SK-N-SH (cell line): ENCODE measurements around the gene DCP1B. TPM values are rescaled to one million over a fixed set of nuclear protein-coding genes. Genes with fewer than 3 reads are reported as not detected.
A peak's percentile ranks its signal among the peaks of the same experiment; 100 is the strongest.

ENCODE experiments used
- CTCF ChIA-PET: fragments of 300-600, 350-600 bp; formaldehyde crosslinking; extraction: SDS; loops from one replicate; lab custom pipeline; 2021; lab: Yijun Ruan, JAX
- POLR2A ChIA-PET: fragments of 350-600 bp; sonication (Branson Sonifier 250); formaldehyde crosslinking; extraction: SDS; loops from one replicate; lab custom pipeline; 2020; ENCODE audit warnings: antibody characterized with exemption, inconsistent platforms; lab: Yijun Ruan, JAX
- DNase-seq: peaks from one replicate; pipeline ENCODE4 v3.0.0; 2012
- H2AFZ ChIP-seq: fragments of 200-600 bp; sonication (generic); 2 replicates; pipeline ENCODE4 v1.8.1; 2016; ENCODE audit warnings: antibody characterized with exemption, mild to moderate bottlenecking, low read depth
- H3F3A ChIP-seq: fragments of 200-600 bp; sonication (generic); replicated peaks from 2 replicates; pipeline ENCODE3; 2016; ENCODE audit warnings: antibody characterized with exemption, mild to moderate bottlenecking; ENCODE audit not compliant: insufficient read depth
- H3K27ac ChIP-seq, 2 experiments: fragments of 200-500 bp in 1 of 2; fragments of 200-600 bp in 1 of 2; sonication (Bioruptor generic) in 1 of 2; sonication (generic), shearing (Covaris generic) in 1 of 2; 2 replicates each; pipeline versions ENCODE4 v1.5.1 to v1.6.1; 2014 to 2016; ENCODE audit warnings: low read depth in 2 of 2, inconsistent platforms in 1 of 2, low read length in 1 of 2, mild to moderate bottlenecking in 1 of 2, mixed read lengths in 1 of 2
- H3K27me3 ChIP-seq: fragments of 200-600 bp; sonication (generic), shearing (Covaris generic); 2 replicates; pipeline ENCODE4 v1.6.1; 2016; ENCODE audit warnings: mixed run types; ENCODE audit not compliant: insufficient read depth
- H3K36me3 ChIP-seq, 2 experiments: fragments of 200-500 bp in 1 of 2; fragments of 200-600 bp in 1 of 2; sonication (Bioruptor generic) in 1 of 2; sonication (generic) in 1 of 2; replicated peaks in 1 of 2; 2 replicates each; pipeline versions ENCODE3 to v1.5.1; 2014 to 2016; ENCODE audit warnings: low read length in 1 of 2, mild to moderate bottlenecking in 1 of 2; ENCODE audit not compliant: insufficient read depth in 2 of 2, control insufficient read depth in 1 of 2
- H3K4me1 ChIP-seq, 2 experiments: fragments of 200-500 bp in 1 of 2; fragments of 200-600 bp in 1 of 2; sonication (Bioruptor generic) in 1 of 2; sonication (generic), shearing (Covaris generic) in 1 of 2; 2 replicates each; pipeline versions ENCODE4 v1.5.1 to v1.6.1; 2014 to 2016; ENCODE audit warnings: low read depth in 1 of 2, low read length in 1 of 2, mixed run types in 1 of 2; ENCODE audit not compliant: insufficient read depth in 2 of 2, control insufficient read depth in 1 of 2
- H3K4me2 ChIP-seq: fragments of 200-600 bp; sonication (generic), shearing (Covaris generic); 2 replicates; pipeline ENCODE4 v1.6.1; 2017; ENCODE audit warnings: mixed run types
- H3K4me3 ChIP-seq, 2 experiments: fragments of 200-500 bp in 1 of 2; fragments of 200-600 bp in 1 of 2; sonication (Bioruptor generic) in 1 of 2; sonication (generic), shearing (Covaris generic) in 1 of 2; 2 replicates each; pipeline versions ENCODE4 v1.5.1 to v1.8.1; 2014 to 2016; ENCODE audit warnings: low read depth in 2 of 2, inconsistent platforms in 1 of 2, low read length in 1 of 2, mild to moderate bottlenecking in 1 of 2, mixed read lengths in 1 of 2, moderate library complexity in 1 of 2
- H3K79me2 ChIP-seq: fragments of 200-600 bp; sonication (generic); 2 replicates; pipeline ENCODE4 v1.8.1; 2017; ENCODE audit warnings: mild to moderate bottlenecking; ENCODE audit not compliant: insufficient read depth
- H3K9ac ChIP-seq: fragments of 200-600 bp; sonication (generic); 2 replicates; pipeline ENCODE4 v1.6.1; 2017; ENCODE audit warnings: mixed run types
- H3K9me2 ChIP-seq: fragments of 200-600 bp; sonication (generic); 2 replicates; pipeline ENCODE4 v1.6.1; 2017; ENCODE audit warnings: mixed run types
- H3K9me3 ChIP-seq: fragments of 200-600 bp; sonication (generic); 2 replicates; pipeline ENCODE4 v1.6.1; 2017; ENCODE audit warnings: mixed run types, mild to moderate bottlenecking, moderate library complexity
- H4K20me1 ChIP-seq: fragments of 200-600 bp; sonication (generic); 2 replicates; pipeline ENCODE4 v1.6.1; 2017; ENCODE audit warnings: mild to moderate bottlenecking, mixed run types; ENCODE audit not compliant: insufficient read depth
- CHD2 ChIP-seq: fragments of 150-350 bp; IDR thresholded peaks from 2 replicates; pipeline ENCODE4 v1.6.1; 2018; ENCODE audit warnings: low read length; ENCODE audit not compliant: partially characterized antibody
- EZH2phosphoT487 ChIP-seq: fragments of 200-600 bp; sonication (generic); IDR thresholded peaks from 2 replicates; pipeline ENCODE4 v1.6.1; 2017; ENCODE audit warnings: low read depth, mixed run types, mild to moderate bottlenecking, antibody characterized with exemption, moderate library complexity, borderline replicate concordance
- FOXM1 ChIP-seq: IDR thresholded peaks from 2 replicates; pipeline ENCODE4 v1.4.0; 2012; ENCODE audit warnings: low read depth, mild to moderate bottlenecking
- GABPA ChIP-seq: IDR thresholded peaks from 2 replicates; pipeline ENCODE4 v1.4.0; 2012; ENCODE audit warnings: low read depth, mild to moderate bottlenecking
- GATA2 ChIP-seq: sonication (generic); formaldehyde crosslinking; IDR thresholded peaks from 2 replicates; pipeline ENCODE4 v1.5.0; 2020; ENCODE audit warnings: mild to moderate bottlenecking, missing genetic modification reagents
- POLR2AphosphoS5 ChIP-seq: IDR thresholded peaks from 2 replicates; pipeline ENCODE4 v1.6.1; 2012; ENCODE audit warnings: low read depth, low read length
- RAD21 ChIP-seq: IDR thresholded peaks from 2 replicates; pipeline ENCODE4 v1.6.1; 2012; ENCODE audit warnings: mild to moderate bottlenecking, low read length
- SMC3 ChIP-seq: IDR thresholded peaks from 2 replicates; pipeline ENCODE4 v1.6.1; 2012; ENCODE audit warnings: low read depth, low read length, improper control_type of control experiment
- ZBTB33 ChIP-seq: IDR thresholded peaks from 2 replicates; pipeline ENCODE4 v1.4.0; 2012; ENCODE audit warnings: low read depth, borderline replicate concordance
- WGBS: methylation state at CpG from one replicate; pipeline ENCODE4 v1.1.6; 2017; ENCODE audit warnings: low lambda C conversion rate; 5-methylcytosine and 5-hydroxymethylcytosine counted together
- polyA plus RNA-seq, 3 experiments: library from polyadenylated mRNA; depleted of rRNA; stranded (reverse); fragments of >200 nt; gene quantifications; 2 replicates each; pipeline ENCODE4 v1.2.3, GENCODE V29; 2012

The DCP1B gene
- polyA plus RNA-seq, 1 of the 3 experiments (the other 2 are of a cell fraction) = 18.8 TPM

GRCh38 chr12:2027351-2027750, 23.1 kb upstream of the DCP1B start:
- Histone ChIP-seq H3K4me3 (no peak overlapping the region), H3K79me2 (no peaks in the 10 kb centered on the region), H3K36me3 (no peaks in the 10 kb centered on the region), H3K9me2 (no peaks in the 10 kb centered on the region), H3F3A (no peaks in the 10 kb centered on the region), H2AFZ (no peak overlapping the region), H3K27me3 (peaks cover 15% of the 10 kb centered on the region), H3K9ac (no peak overlapping the region), H3K4me1 (peaks cover 0 to 7% of the 10 kb centered on the region in 2 experiments; a peak in 2 of 4 replicates), H3K4me2 (peak overlapping the region; percentile 31), H4K20me1 (no peaks in the 10 kb centered on the region), H3K27ac (no peak overlapping the region), H3K9me3 (no peaks in the 10 kb centered on the region)
- DNase-seq = no peak
- ChIA-PET POLR2A (interaction anchor here (1.0 kb wide), 1 partner anchor 46 kb away, joined by 3 read pairs; no protein-coding TSS in a partner anchor), CTCF (interaction anchor here (0.7 to 6.0 kb wide), 6 partner anchors 9 to 555 kb away, joined by 3 to 48 read pairs (median 4); no protein-coding TSS in a partner anchor)
- no peak for TF ChIP-seq RAD21
- 36% methylated on average over 4 of the region's 4 CpGs for WGBS

- H3K9me2 ChIP-seq = no peaks in the 10 kb centered on the region
- H3K4me1 ChIP-seq = peaks cover 0 to 7% of the 10 kb centered on the region in 2 experiments; a peak in 2 of 4 replicates
- H3K4me2 ChIP-seq = no peak overlapping the region
- no peaks in the 10 kb centered on the region for H3F3A ChIP-seq
- no peaks in the 10 kb centered on the region for H3K9me3 ChIP-seq
- no peaks in the 10 kb centered on the region for H3K79me2 ChIP-seq
- 47% methylated on average over 3 of the region's 3 CpGs for WGBS
- CTCF ChIA-PET = interaction anchor here (6.0 kb wide), 1 partner anchor 14 kb away, joined by 48 read pairs; no protein-coding TSS in a partner anchor
- TF ChIP-seq FOXM1 (no peak), EZH2phosphoT487 (no peak), ZBTB33 (no peak), CHD2 (no peak), GATA2 (no peak), SMC3 (no peak), POLR2AphosphoS5 (no peak)
- H3K27me3 ChIP-seq = peaks cover 15% of the 10 kb centered on the region
- no peaks in the 10 kb centered on the region for H3K36me3 ChIP-seq
- H3K9ac ChIP-seq = no peak overlapping the region
- no peak overlapping the region for H3K27ac ChIP-seq
- H3K4me3 ChIP-seq = no peak overlapping the region
- POLR2A ChIA-PET = no interaction called here
- no peak for DNase-seq
- H2AFZ ChIP-seq = no peak overlapping the region
- H4K20me1 ChIP-seq = no peaks in the 10 kb centered on the region
These were observed 19.1 kb upstream of the DCP1B start for GRCh38 chr12:2023365-2023764.

GRCh38 chr12:2020511-2020910, 16.3 kb upstream of the DCP1B start:
- no peak overlapping the region for H3K9ac ChIP-seq
- POLR2A ChIA-PET = no interaction called here
- no peak overlapping the region for H3K4me3 ChIP-seq
- no peaks in the 10 kb centered on the region for H3K9me2 ChIP-seq
- peaks cover 0 to 16% of the 10 kb centered on the region in 2 experiments; a peak in 2 of 4 replicates for H3K4me1 ChIP-seq
- H2AFZ ChIP-seq = no peak overlapping the region
- no peaks in the 10 kb centered on the region for H3K36me3 ChIP-seq
- H3F3A ChIP-seq = no peaks in the 10 kb centered on the region
- H3K4me2 ChIP-seq = no peak overlapping the region
- WGBS = 78% methylated on average over 3 of the region's 3 CpGs
- no peak overlapping the region for H3K27ac ChIP-seq
- no peaks in the 10 kb centered on the region for H3K79me2 ChIP-seq
- H4K20me1 ChIP-seq = no peaks in the 10 kb centered on the region
- no peaks in the 10 kb centered on the region for H3K9me3 ChIP-seq
- no peak for DNase-seq
- CTCF ChIA-PET = interaction anchor here (1.2 to 2.0 kb wide), 3 partner anchors 14 to 563 kb away, joined by 4 to 9 read pairs (median 5); no protein-coding TSS in a partner anchor
- H3K27me3 ChIP-seq = peaks cover 15% of the 10 kb centered on the region
- no peak for TF ChIP-seq GABPA
